Suprapubic skin (tissue), 3 donors: ENCODE measurements around the gene SIDT1.

Experiments
- POLR2AphosphoS5 ChIP-seq, 3 donors: sonication (generic); formaldehyde crosslinking; IDR thresholded peaks; one replicate each; pipeline ENCODE4 v1.6.1; 2017; ENCODE audit warnings: antibody characterized with exemption in 3 of 3
- TF ChIP-seq, protein P1 (sequence below), 2 donors: fragments of 200-600 bp in 1 of 2; fragments of 450-650 bp in 1 of 2; sonication (generic) in 1 of 2; IDR thresholded peaks; one replicate each; pipeline ENCODE4 v1.5.1; 2016 to 2019; ENCODE audit warnings: antibody characterized with exemption in 2 of 2, mild to moderate bottlenecking in 1 of 2, moderate library complexity in 1 of 2

- TF ChIP-seq POLR2AphosphoS5 (IDR thresholded peaks at IDR 0.05): no peak
- TF ChIP-seq, protein P1, sequence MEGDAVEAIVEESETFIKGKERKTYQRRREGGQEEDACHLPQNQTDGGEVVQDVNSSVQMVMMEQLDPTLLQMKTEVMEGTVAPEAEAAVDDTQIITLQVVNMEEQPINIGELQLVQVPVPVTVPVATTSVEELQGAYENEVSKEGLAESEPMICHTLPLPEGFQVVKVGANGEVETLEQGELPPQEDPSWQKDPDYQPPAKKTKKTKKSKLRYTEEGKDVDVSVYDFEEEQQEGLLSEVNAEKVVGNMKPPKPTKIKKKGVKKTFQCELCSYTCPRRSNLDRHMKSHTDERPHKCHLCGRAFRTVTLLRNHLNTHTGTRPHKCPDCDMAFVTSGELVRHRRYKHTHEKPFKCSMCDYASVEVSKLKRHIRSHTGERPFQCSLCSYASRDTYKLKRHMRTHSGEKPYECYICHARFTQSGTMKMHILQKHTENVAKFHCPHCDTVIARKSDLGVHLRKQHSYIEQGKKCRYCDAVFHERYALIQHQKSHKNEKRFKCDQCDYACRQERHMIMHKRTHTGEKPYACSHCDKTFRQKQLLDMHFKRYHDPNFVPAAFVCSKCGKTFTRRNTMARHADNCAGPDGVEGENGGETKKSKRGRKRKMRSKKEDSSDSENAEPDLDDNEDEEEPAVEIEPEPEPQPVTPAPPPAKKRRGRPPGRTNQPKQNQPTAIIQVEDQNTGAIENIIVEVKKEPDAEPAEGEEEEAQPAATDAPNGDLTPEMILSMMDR (IDR thresholded peaks at IDR 0.05): no peak
Observed at GRCh38 chr3:113589971-113590370, 57.6 kb downstream of the SIDT1 start.
